K562 (cell line): ENCODE data around the gene PRDX6. TPM values are rescaled to one million over a fixed set of nuclear protein-coding genes. Genes with fewer than 3 reads are reported as not detected.

ENCODE experiments used
- ATAC-seq: fragments of 200-7000 bp; cut with Tn5 transposase; 3 replicates; pipeline ENCODE4 v1.9.1; 2020; ENCODE audit warnings: moderate library complexity
- BruUV-seq: library from RNA; stranded (reverse); fragments of 400-500 nt; replicated peaks from 2 replicates; lab custom pipeline; 2021; lab: Mats Ljungman, UMichigan
- CTCF ChIA-PET: fragments of 300-600 bp; formaldehyde crosslinking; extraction: SDS; loops from one replicate; lab custom pipeline; 2021; ENCODE audit warnings: low intra/inter-chr PET ratio; lab: Yijun Ruan, JAX
- POLR2A ChIA-PET: fragments of 300-600, 350-650 bp; sonication (Branson Sonifier 250); formaldehyde crosslinking; extraction: SDS; loops from one replicate; lab custom pipeline; 2021; ENCODE audit warnings: antibody characterized with exemption, inconsistent platforms; lab: Yijun Ruan, JAX
- DNase-seq, 4 experiments: peaks; one replicate each; pipeline versions ENCODE4 v3.0.0 to v3.0.0-alpha.2; 2011 to 2018; ENCODE audit warnings: low spot score in 3 of 4, mixed read lengths in 3 of 4; ENCODE audit errors: extremely low read depth in 1 of 4
- FAIRE-seq: peaks from 2 replicates; lab custom pipeline; 2011; peaks lifted over from hg19 to GRCh38; lab: Jason Lieb, UNC
- H2AFZ ChIP-seq: 2 replicates; pipeline ENCODE4 v1.6.0; 2011; ENCODE audit warnings: low read depth, low read length, control low read depth, inconsistent platforms
- H3K27ac ChIP-seq: fragments of 200-600 bp; 3 replicates; pipeline ENCODE4 v1.8.0; 2011; ENCODE audit warnings: low read depth, mild to moderate bottlenecking, control low read depth, inconsistent platforms, low read length, moderate library complexity, mixed read lengths; ENCODE audit errors: extremely low read depth
- H3K27me3 ChIP-seq, 2 experiments: fragments of 300-600 bp in 1 of 2; 2 replicates in 1 of 2; 3 replicates in 1 of 2; pipeline versions ENCODE4 v1.6.0 to v1.8.0; 2011; ENCODE audit warnings: inconsistent platforms in 2 of 2, low read length in 2 of 2, mild to moderate bottlenecking in 1 of 2, mixed read lengths in 1 of 2, moderate library complexity in 1 of 2; ENCODE audit not compliant: control insufficient read depth in 2 of 2, insufficient read depth in 2 of 2
- H3K36me3 ChIP-seq: fragments of 300-600 bp; 3 replicates; pipeline ENCODE4 v1.8.0; 2011; ENCODE audit warnings: mild to moderate bottlenecking, low read length, inconsistent platforms; ENCODE audit not compliant: control insufficient read depth, insufficient read depth
- H3K4me1 ChIP-seq, 2 experiments: fragments of 200-600 bp in 1 of 2; replicated peaks in 1 of 2; 2 replicates in 1 of 2; 3 replicates in 1 of 2; pipeline versions ENCODE4 v1.5.1 to v1.8.0; 2011; ENCODE audit warnings: inconsistent platforms in 2 of 2, low read length in 2 of 2, mild to moderate bottlenecking in 1 of 2, mixed read lengths in 1 of 2, moderate library complexity in 1 of 2; ENCODE audit not compliant: control insufficient read depth in 2 of 2, insufficient read depth in 2 of 2
- H3K4me2 ChIP-seq: 2 replicates; pipeline ENCODE4 v1.6.1; 2011; ENCODE audit warnings: low read length, control low read depth, inconsistent platforms, mixed read lengths; ENCODE audit not compliant: insufficient read depth
- H3K4me3 ChIP-seq: fragments of 200-600 bp; sonication (generic), shearing (Covaris generic); 2 replicates; pipeline ENCODE4 v1.5.1; 2016; ENCODE audit warnings: control low read depth, inconsistent platforms
- H3K79me2 ChIP-seq: fragments of 200-600 bp; 3 replicates; pipeline ENCODE4 v1.8.0; 2011; ENCODE audit warnings: low read length, inconsistent platforms; ENCODE audit not compliant: control insufficient read depth, insufficient read depth
- H3K9ac ChIP-seq, 2 experiments: 2 replicates each; pipeline versions ENCODE4 v1.6.0 to v1.6.1; 2011; ENCODE audit warnings: low read depth in 2 of 2, low read length in 2 of 2, control low read depth in 1 of 2, inconsistent platforms in 1 of 2, mild to moderate bottlenecking in 1 of 2, mixed read lengths in 1 of 2; ENCODE audit not compliant: insufficient read depth in 1 of 2
- H3K9me1 ChIP-seq: one replicate; pipeline ENCODE4 v1.6.0; 2011; ENCODE audit warnings: inconsistent platforms, mild to moderate bottlenecking, low read length, moderate library complexity; ENCODE audit not compliant: control insufficient read depth, insufficient read depth
- H3K9me3 ChIP-seq: replicated peaks from 2 replicates; pipeline ENCODE4 v1.5.1; 2011; ENCODE audit warnings: low read depth, low read length, inconsistent platforms; ENCODE audit not compliant: control insufficient read depth, insufficient read depth
- H4K20me1 ChIP-seq: replicated peaks from 2 replicates; pipeline ENCODE4 v1.6.1; 2011; ENCODE audit warnings: low read length, inconsistent platforms, mixed read lengths; ENCODE audit not compliant: control insufficient read depth, insufficient read depth
- BRCA1 ChIP-seq, 2 experiments: fragments of 450-650 bp in 1 of 2; sonication (generic) in 1 of 2; formaldehyde crosslinking in 1 of 2; IDR thresholded peaks; 2 replicates each; pipeline versions ENCODE4 v1.5.0 to v1.6.1; 2017 to 2020; ENCODE audit warnings: mild to moderate bottlenecking in 1 of 2, missing genetic modification reagents in 1 of 2
- DPF2 ChIP-seq: fragments of 450-650 bp; IDR thresholded peaks from 2 replicates; pipeline ENCODE4 v1.6.1; 2016
- FUS ChIP-seq: fragments of 200-400 bp; formaldehyde crosslinking; optimal IDR thresholded peaks from 2 replicates; pipeline ENCODE3; 2017; ENCODE audit warnings: low read depth, low read length
- KLF16 ChIP-seq: IDR thresholded peaks from 2 replicates; pipeline ENCODE4 v1.6.1; 2016; ENCODE audit warnings: antibody characterized with exemption
- MTA1 ChIP-seq: fragments of 450-650 bp; IDR thresholded peaks from 2 replicates; pipeline ENCODE4 v1.6.1; 2017; ENCODE audit warnings: borderline replicate concordance
- RBM34 ChIP-seq: fragments of 200-400 bp; formaldehyde crosslinking; IDR thresholded peaks from 2 replicates; pipeline ENCODE4 v1.6.1; 2018; ENCODE audit warnings: low read length, borderline replicate concordance; ENCODE audit not compliant: insufficient read depth
- SMAD4 ChIP-seq: fragments of 250-450 bp; sonication (Bioruptor Pico); conservative IDR thresholded peaks from 2 replicates; pipeline ENCODE4 v1.8.0; 2021; ENCODE audit warnings: inconsistent platforms, mild to moderate bottlenecking, moderate library complexity
- SMARCA4 ChIP-seq: fragments of 450-650 bp; IDR thresholded peaks from 2 replicates; pipeline ENCODE4 v1.6.1; 2016
- ZKSCAN8 ChIP-seq: fragments of 200-800 bp; sonication (Bioruptor generic); IDR thresholded peaks from 2 replicates; pipeline ENCODE4 v1.6.1; 2016; ENCODE audit warnings: missing genetic modification characterization, missing compliant biosample characterization
- ZNF444 ChIP-seq: fragments of 250-450 bp; sonication (Bioruptor Pico); IDR thresholded peaks from 2 replicates; pipeline ENCODE4 v1.4.0; 2020; ENCODE audit warnings: mild to moderate bottlenecking, moderate library complexity
- ZNF644 ChIP-seq: fragments of 200-800 bp; sonication (Bioruptor generic); IDR thresholded peaks from 2 replicates; pipeline ENCODE4 v1.6.1; 2016; ENCODE audit warnings: low read depth, missing genetic modification characterization, missing compliant biosample characterization
- WGBS: fragments of 100-300 bp; shearing (Covaris generic); methylation state at CpG from one replicate; pipeline ENCODE4 v1.1.6; 2016; ENCODE audit warnings: low coverage, mixed read lengths; ENCODE audit not compliant: insufficient coverage; ENCODE audit errors: missing lambda C conversion rate; 5-methylcytosine and 5-hydroxymethylcytosine counted together
- in situ Hi-C: fragments of 300-500 bp; cut with MboI; formaldehyde crosslinking; loops from 4 replicates; pipeline ENCODE4 v1.15.0; 2018; ENCODE audit warnings: inconsistent platforms, mixed read lengths
- intact Hi-C: fragments of 100-400 bp; cut with micrococcal nuclease; formaldehyde crosslinking; loops from 2 replicates; pipeline ENCODE4 v1.14.2; 2022
- polyA plus RNA-seq, 8 experiments: library from polyadenylated mRNA; depleted of rRNA in 4 of 8; stranded (reverse) in 5 of 8; unstranded in 3 of 8; fragments of >200 nt; fragmentation: Nextera tagmentation in 2 of 8; fragmentation: Illumina TruSeq in 1 of 8; extraction: Ambion mirVana in 2 of 8; extraction: Trizol in 1 of 8; gene quantifications; 2 replicates each; pipeline versions ENCODE4 v1.2.1 to v1.2.3, GENCODE V29; 2011 to 2014; ENCODE audit warnings: inconsistent platforms in 1 of 8, missing spikeins in 1 of 8
- total RNA-seq, 7 experiments: library from RNA; depleted of rRNA in 6 of 7; stranded (reverse); fragments of >200 nt in 6 of 7; fragmentation: Illumina TruSeq in 2 of 7; extraction: Trizol in 2 of 7; gene quantifications; 2 replicates each; pipeline versions ENCODE4 v1.2.1 to v1.2.3, GENCODE V29; 2011 to 2021; ENCODE audit warnings: low replicate concordance in 1 of 7
- TF ChIP-seq, protein P1 (sequence below), 2 experiments: IDR thresholded peaks; 2 replicates each; pipeline ENCODE4 v1.6.1; 2012; ENCODE audit warnings: improper control_type of control experiment in 2 of 2, low read depth in 2 of 2, low read length in 2 of 2, borderline replicate concordance in 1 of 2
- TF ChIP-seq, protein P2 (sequence below): fragments of 250-450 bp; sonication (Bioruptor Pico); IDR thresholded peaks from 2 replicates; pipeline ENCODE4 v1.5.0; 2020; ENCODE audit warnings: mild to moderate bottlenecking
- TF ChIP-seq, protein P3 (sequence below): fragments of 250-450 bp; sonication (Bioruptor Pico); IDR thresholded peaks from 2 replicates; pipeline ENCODE4 v1.4.0; 2020; ENCODE audit warnings: mild to moderate bottlenecking
- TF ChIP-seq, protein P4 (sequence below): fragments of 450-650 bp; IDR thresholded peaks from 2 replicates; pipeline ENCODE4 v1.6.1; 2016; ENCODE audit warnings: antibody characterized with exemption
- TF ChIP-seq, protein P5 (sequence below): fragments of 450-650 bp; IDR thresholded peaks from 2 replicates; pipeline ENCODE4 v1.6.1; 2016

PRDX6 gene
- total and polyA plus RNA-seq, 9 of the 15 experiments (the other 6 are each of a cell fraction or from before 2014, with no cell fraction given): 277 to 1,082 (median 610) TPM

DNA sequence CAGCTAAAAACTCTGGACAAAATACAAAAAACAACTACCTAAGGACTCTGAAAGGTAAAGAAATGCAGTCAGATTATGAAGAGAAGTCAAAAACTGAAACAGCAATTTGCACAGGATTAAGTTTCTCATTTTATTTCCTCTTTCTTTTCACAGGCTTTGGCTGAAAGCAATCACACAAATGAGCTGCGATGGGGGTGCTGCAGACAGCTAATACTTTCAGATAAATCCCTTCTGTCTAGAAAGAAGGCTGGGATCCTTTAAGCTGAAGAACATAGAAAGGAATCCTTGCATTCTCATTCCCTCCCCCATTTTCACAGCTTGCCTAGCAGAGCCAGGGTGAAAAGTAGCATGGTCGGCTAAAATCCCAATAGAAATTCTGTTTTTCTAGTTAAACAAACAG is 32.0 kb upstream of the PRDX6 start:
- Histone ChIP-seq H3K4me1 (no peaks in the 10 kb centered on the region), H4K20me1 (no peaks in the 10 kb centered on the region), H3K9me1 (no peaks in the 10 kb centered on the region), H3K79me2 (no peaks in the 10 kb centered on the region), H3K27ac (no peak overlapping the region), H3K27me3 (no peaks in the 10 kb centered on the region), H3K4me3 (no peak overlapping the region), H3K36me3 (no peaks in the 10 kb centered on the region), H3K4me2 (no peak overlapping the region), H3K9ac (no peak overlapping the region), H2AFZ (no peak overlapping the region), H3K9me3 (no peaks in the 10 kb centered on the region)
- ChIA-PET CTCF (no interaction called here), POLR2A (interaction anchor here (0.6 kb wide), 1 partner anchor 269 kb away, joined by 3 read pairs; the partner anchor contains the start of gene KLHL20)
- FAIRE-seq: no peak
- no peak for ATAC-seq
- no TSS peak for BruUV-seq
- intact Hi-C loops: no loop called here
- 45% methylated on average over 2 of the region's 2 CpGs for WGBS
- in situ Hi-C loops: no loop called here
- DNase-seq: no peak
- TF ChIP-seq ZNF644 (tag): no peak
- TF ChIP-seq, protein P1, sequence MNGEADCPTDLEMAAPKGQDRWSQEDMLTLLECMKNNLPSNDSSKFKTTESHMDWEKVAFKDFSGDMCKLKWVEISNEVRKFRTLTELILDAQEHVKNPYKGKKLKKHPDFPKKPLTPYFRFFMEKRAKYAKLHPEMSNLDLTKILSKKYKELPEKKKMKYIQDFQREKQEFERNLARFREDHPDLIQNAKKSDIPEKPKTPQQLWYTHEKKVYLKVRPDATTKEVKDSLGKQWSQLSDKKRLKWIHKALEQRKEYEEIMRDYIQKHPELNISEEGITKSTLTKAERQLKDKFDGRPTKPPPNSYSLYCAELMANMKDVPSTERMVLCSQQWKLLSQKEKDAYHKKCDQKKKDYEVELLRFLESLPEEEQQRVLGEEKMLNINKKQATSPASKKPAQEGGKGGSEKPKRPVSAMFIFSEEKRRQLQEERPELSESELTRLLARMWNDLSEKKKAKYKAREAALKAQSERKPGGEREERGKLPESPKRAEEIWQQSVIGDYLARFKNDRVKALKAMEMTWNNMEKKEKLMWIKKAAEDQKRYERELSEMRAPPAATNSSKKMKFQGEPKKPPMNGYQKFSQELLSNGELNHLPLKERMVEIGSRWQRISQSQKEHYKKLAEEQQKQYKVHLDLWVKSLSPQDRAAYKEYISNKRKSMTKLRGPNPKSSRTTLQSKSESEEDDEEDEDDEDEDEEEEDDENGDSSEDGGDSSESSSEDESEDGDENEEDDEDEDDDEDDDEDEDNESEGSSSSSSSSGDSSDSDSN (IDR thresholded peaks at IDR 0.05; ENCODE audit: borderline replicate concordance in 1 of 2, low read depth in 2 of 2, low read length in 2 of 2): no peak
- TF ChIP-seq KLF16: no peak
- TF ChIP-seq RBM34: no peak
- TF ChIP-seq, protein P2, sequence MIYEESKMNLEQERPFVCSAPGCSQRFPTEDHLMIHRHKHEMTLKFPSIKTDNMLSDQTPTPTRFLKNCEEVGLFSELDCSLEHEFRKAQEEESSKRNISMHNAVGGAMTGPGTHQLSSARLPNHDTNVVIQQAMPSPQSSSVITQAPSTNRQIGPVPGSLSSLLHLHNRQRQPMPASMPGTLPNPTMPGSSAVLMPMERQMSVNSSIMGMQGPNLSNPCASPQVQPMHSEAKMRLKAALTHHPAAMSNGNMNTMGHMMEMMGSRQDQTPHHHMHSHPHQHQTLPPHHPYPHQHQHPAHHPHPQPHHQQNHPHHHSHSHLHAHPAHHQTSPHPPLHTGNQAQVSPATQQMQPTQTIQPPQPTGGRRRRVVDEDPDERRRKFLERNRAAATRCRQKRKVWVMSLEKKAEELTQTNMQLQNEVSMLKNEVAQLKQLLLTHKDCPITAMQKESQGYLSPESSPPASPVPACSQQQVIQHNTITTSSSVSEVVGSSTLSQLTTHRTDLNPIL: no peak
- TF ChIP-seq, protein P3, sequence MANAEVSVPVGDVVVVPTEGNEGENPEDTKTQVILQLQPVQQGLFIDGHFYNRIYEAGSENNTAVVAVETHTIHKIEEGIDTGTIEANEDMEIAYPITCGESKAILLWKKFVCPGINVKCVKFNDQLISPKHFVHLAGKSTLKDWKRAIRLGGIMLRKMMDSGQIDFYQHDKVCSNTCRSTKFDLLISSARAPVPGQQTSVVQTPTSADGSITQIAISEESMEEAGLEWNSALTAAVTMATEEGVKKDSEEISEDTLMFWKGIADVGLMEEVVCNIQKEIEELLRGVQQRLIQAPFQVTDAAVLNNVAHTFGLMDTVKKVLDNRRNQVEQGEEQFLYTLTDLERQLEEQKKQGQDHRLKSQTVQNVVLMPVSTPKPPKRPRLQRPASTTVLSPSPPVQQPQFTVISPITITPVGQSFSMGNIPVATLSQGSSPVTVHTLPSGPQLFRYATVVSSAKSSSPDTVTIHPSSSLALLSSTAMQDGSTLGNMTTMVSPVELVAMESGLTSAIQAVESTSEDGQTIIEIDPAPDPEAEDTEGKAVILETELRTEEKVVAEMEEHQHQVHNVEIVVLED: no peak
- no peak for TF ChIP-seq BRCA1 (IDR thresholded peaks at IDR 0.05)
- no peak for TF ChIP-seq BRCA1 (CRISPR knock-in tag; IDR thresholded peaks at IDR 0.05)
- TF ChIP-seq ZNF444: no peak
- TF ChIP-seq MTA1: no peak
- no peak for TF ChIP-seq FUS
- TF ChIP-seq DPF2: no peak
- no peak for TF ChIP-seq SMAD4 (CRISPR knock-in tag)
- TF ChIP-seq SMARCA4: no peak
- TF ChIP-seq ZKSCAN8 (CRISPR knock-in tag): no peak
- TF ChIP-seq, protein P4, sequence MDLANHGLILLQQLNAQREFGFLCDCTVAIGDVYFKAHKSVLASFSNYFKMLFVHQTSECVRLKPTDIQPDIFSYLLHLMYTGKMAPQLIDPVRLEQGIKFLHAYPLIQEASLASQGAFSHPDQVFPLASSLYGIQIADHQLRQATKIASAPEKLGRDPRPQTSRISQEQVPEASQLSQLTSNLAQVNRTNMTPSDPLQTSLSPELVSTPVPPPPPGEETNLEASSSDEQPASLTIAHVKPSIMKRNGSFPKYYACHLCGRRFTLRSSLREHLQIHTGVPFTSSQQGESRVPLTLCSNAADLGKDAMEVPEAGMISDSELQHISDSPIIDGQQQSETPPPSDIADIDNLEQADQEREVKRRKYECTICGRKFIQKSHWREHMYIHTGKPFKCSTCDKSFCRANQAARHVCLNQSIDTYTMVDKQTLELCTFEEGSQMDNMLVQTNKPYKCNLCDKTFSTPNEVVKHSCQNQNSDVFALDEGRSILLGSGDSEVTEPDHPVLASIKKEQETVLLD: no peak
- TF ChIP-seq, protein P5, sequence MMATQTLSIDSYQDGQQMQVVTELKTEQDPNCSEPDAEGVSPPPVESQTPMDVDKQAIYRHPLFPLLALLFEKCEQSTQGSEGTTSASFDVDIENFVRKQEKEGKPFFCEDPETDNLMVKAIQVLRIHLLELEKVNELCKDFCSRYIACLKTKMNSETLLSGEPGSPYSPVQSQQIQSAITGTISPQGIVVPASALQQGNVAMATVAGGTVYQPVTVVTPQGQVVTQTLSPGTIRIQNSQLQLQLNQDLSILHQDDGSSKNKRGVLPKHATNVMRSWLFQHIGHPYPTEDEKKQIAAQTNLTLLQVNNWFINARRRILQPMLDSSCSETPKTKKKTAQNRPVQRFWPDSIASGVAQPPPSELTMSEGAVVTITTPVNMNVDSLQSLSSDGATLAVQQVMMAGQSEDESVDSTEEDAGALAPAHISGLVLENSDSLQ: no peak
